OCI-LY7 (cell line): ENCODE results near the gene NFATC4. TPM values are rescaled to one million over a fixed set of nuclear protein-coding genes. Genes with fewer than 3 reads are reported as not detected.

ENCODE experiments used
- BruUV-seq: library from RNA; stranded (reverse); fragments of 400-500 nt; replicated peaks from 2 replicates; lab custom pipeline; 2021; lab: Mats Ljungman, UMichigan
- CTCF ChIA-PET: fragments of 300-600 bp; sonication (Branson Sonifier 250); formaldehyde crosslinking; loops from one replicate; lab custom pipeline; 2022; ENCODE audit warnings: antibody characterized with exemption; ENCODE audit not compliant: unreplicated experiment; lab: Charles Lee
- POLR2A ChIA-PET: fragments of 300-600 bp; sonication (Branson Sonifier 250); formaldehyde crosslinking; loops from one replicate; lab custom pipeline; 2022; ENCODE audit warnings: antibody characterized with exemption; lab: Charles Lee
- DNase-seq: peaks from one replicate; pipeline ENCODE4 v3.0.0-alpha.2; 2015; ENCODE audit warnings: low spot score
- H2AFZ ChIP-seq: fragments of 200-600 bp; sonication (generic), shearing (Covaris generic); 2 replicates; pipeline ENCODE4 v1.6.1; 2014; ENCODE audit warnings: mild to moderate bottlenecking, antibody characterized with exemption, low read length, moderate library complexity
- H3K27ac ChIP-seq: fragments of 200-600 bp; sonication (generic); 2 replicates; pipeline ENCODE4 v1.5.1; 2014; ENCODE audit warnings: mixed run types, low read depth, mild to moderate bottlenecking, moderate library complexity, low read length, inconsistent platforms; ENCODE audit not compliant: poor library complexity, severe bottlenecking
- H3K36me3 ChIP-seq: fragments of 200-600 bp; sonication (generic); 2 replicates; pipeline ENCODE4 v1.6.1; 2014; ENCODE audit warnings: mild to moderate bottlenecking, antibody characterized with exemption, low read length, moderate library complexity, mixed read lengths; ENCODE audit not compliant: insufficient read depth
- H3K4me1 ChIP-seq: fragments of 200-600 bp; sonication (generic); 2 replicates; pipeline ENCODE4 v1.5.1; 2014; ENCODE audit warnings: mild to moderate bottlenecking, low read length; ENCODE audit not compliant: insufficient read depth, poor library complexity, severe bottlenecking
- H3K4me2 ChIP-seq: fragments of 200-600 bp; sonication (generic); 2 replicates; pipeline ENCODE4 v1.6.1; 2014; ENCODE audit warnings: mild to moderate bottlenecking, low read length
- H3K4me3 ChIP-seq: fragments of 200-600 bp; sonication (generic); 2 replicates; pipeline ENCODE4 v1.5.1; 2014; ENCODE audit warnings: mild to moderate bottlenecking, low read depth, low read length; ENCODE audit not compliant: poor library complexity, severe bottlenecking
- H3K79me2 ChIP-seq: fragments of 200-600 bp; sonication (generic); 2 replicates; pipeline ENCODE4 v1.6.1; 2016; ENCODE audit warnings: low read depth, mild to moderate bottlenecking, low read length, moderate library complexity, mixed read lengths; ENCODE audit not compliant: insufficient read depth
- H3K9me2 ChIP-seq: fragments of 200-600 bp; sonication (generic); 2 replicates; pipeline ENCODE4 v1.6.1; 2016; ENCODE audit warnings: mild to moderate bottlenecking, low read length, mixed read lengths; ENCODE audit not compliant: insufficient read depth
- H3K9me3 ChIP-seq: fragments of 200-600 bp; sonication (generic); 2 replicates; pipeline ENCODE4 v1.6.1; 2014; ENCODE audit warnings: mild to moderate bottlenecking, mixed run types, low read length, mixed read lengths
- H4K20me1 ChIP-seq: fragments of 200-600 bp; sonication (generic); 2 replicates; pipeline ENCODE4 v1.6.1; 2014; ENCODE audit warnings: mild to moderate bottlenecking, antibody characterized with exemption, low read length, moderate library complexity, mixed read lengths; ENCODE audit not compliant: insufficient read depth
- EZH2phosphoT487 ChIP-seq: fragments of 200-600 bp; sonication (generic); IDR thresholded peaks from 2 replicates; pipeline ENCODE4 v1.6.1; 2018; ENCODE audit warnings: low read depth, borderline replicate concordance, mild to moderate bottlenecking, mixed run types, antibody characterized with exemption, low read length, moderate library complexity, mixed read lengths
- intact Hi-C: fragments of 100-400 bp; cut with micrococcal nuclease; formaldehyde crosslinking; loops from one replicate; pipeline ENCODE4 v1.10.0; 2022; ENCODE audit not compliant: unreplicated experiment
- total RNA-seq, 2 experiments: library from RNA; depleted of rRNA in 1 of 2; stranded (reverse); fragments of >200 nt in 1 of 2; shearing (Covaris generic) in 1 of 2; gene quantifications; 2 replicates each; pipeline ENCODE4 v1.2.3, GENCODE V29; 2014 to 2022
- TF ChIP-seq, protein P1 (sequence below): fragments of 200-600 bp; sonication (generic); conservative IDR thresholded peaks from 2 replicates; pipeline ENCODE4 v1.5.1; 2014; ENCODE audit warnings: mild to moderate bottlenecking, antibody characterized with exemption, low read length, moderate library complexity, mixed read lengths

The NFATC4 gene
- total RNA-seq, 2 experiments from 2014 or later, result 72.2 to 96.6 TPM

DNA sequence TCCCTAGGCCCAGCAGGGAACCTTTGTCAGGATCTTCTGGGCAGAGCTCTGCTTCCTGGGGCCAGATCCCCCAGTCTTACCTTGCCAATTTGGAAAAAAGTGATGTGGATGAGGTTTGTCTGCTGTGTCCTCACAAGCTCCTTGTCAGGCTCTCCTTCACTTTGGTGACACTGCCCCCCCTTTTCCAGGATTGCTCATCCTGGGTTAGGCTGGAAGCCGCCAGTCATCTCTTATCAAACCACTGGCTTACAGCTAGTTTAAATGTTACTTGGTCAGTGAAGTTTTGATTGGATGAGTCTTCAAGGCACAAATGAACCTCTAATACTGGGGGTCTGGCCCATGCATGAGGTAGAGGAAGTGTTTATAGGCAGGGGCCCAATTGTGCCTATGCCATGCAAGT lies 46.1 kb downstream of the NFATC4 start:
- Histone ChIP-seq H3K79me2 (no peaks in the 10 kb centered on the region), H4K20me1 (no peaks in the 10 kb centered on the region), H3K36me3 (no peaks in the 10 kb centered on the region), H3K4me1 (no peaks in the 10 kb centered on the region), H3K4me2 (no peak overlapping the region), H3K27ac (no peak overlapping the region), H3K9me3 (no peaks in the 10 kb centered on the region), H3K9me2 (no peaks in the 10 kb centered on the region), H3K4me3 (no peak overlapping the region), H2AFZ (no peak overlapping the region)
- no TSS peak for BruUV-seq
- DNase-seq, result no peak
- POLR2A ChIA-PET, result interaction anchor here (0.9 to 2.1 kb wide), 3 partner anchors 11 to 52 kb away, joined by 4 to 12 read pairs (median 4); no protein-coding TSS in a partner anchor
- intact Hi-C loops, result no loop called here
- CTCF ChIA-PET, result no interaction called here
- no peak for TF ChIP-seq EZH2phosphoT487

- no peaks in the 10 kb centered on the region for H3K36me3 ChIP-seq
- no peaks in the 10 kb centered on the region for H3K79me2 ChIP-seq
- no peak overlapping the region for H3K4me3 ChIP-seq
- H3K4me1 ChIP-seq, result no peaks in the 10 kb centered on the region
- no peak overlapping the region for H2AFZ ChIP-seq
- no peak for TF ChIP-seq EZH2phosphoT487
- TF ChIP-seq, protein P1, sequence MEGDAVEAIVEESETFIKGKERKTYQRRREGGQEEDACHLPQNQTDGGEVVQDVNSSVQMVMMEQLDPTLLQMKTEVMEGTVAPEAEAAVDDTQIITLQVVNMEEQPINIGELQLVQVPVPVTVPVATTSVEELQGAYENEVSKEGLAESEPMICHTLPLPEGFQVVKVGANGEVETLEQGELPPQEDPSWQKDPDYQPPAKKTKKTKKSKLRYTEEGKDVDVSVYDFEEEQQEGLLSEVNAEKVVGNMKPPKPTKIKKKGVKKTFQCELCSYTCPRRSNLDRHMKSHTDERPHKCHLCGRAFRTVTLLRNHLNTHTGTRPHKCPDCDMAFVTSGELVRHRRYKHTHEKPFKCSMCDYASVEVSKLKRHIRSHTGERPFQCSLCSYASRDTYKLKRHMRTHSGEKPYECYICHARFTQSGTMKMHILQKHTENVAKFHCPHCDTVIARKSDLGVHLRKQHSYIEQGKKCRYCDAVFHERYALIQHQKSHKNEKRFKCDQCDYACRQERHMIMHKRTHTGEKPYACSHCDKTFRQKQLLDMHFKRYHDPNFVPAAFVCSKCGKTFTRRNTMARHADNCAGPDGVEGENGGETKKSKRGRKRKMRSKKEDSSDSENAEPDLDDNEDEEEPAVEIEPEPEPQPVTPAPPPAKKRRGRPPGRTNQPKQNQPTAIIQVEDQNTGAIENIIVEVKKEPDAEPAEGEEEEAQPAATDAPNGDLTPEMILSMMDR, result no peak
- H3K9me2 ChIP-seq, result no peaks in the 10 kb centered on the region
- H3K4me2 ChIP-seq, result no peak overlapping the region
- H4K20me1 ChIP-seq, result no peaks in the 10 kb centered on the region
- no peaks in the 10 kb centered on the region for H3K9me3 ChIP-seq
- ChIA-PET CTCF (no interaction called here), POLR2A (interaction anchor here (0.9 to 2.1 kb wide), 3 partner anchors 10 to 52 kb away, joined by 4 to 12 read pairs (median 4); no protein-coding TSS in a partner anchor)
- DNase-seq, result no peak
- H3K27ac ChIP-seq, result no peak overlapping the region
- no TSS peak for BruUV-seq
- intact Hi-C loops, result no loop called here
Observed at GRCh38 chr14:24414732-24415420, 46.9 kb downstream of the NFATC4 start.

DNA sequence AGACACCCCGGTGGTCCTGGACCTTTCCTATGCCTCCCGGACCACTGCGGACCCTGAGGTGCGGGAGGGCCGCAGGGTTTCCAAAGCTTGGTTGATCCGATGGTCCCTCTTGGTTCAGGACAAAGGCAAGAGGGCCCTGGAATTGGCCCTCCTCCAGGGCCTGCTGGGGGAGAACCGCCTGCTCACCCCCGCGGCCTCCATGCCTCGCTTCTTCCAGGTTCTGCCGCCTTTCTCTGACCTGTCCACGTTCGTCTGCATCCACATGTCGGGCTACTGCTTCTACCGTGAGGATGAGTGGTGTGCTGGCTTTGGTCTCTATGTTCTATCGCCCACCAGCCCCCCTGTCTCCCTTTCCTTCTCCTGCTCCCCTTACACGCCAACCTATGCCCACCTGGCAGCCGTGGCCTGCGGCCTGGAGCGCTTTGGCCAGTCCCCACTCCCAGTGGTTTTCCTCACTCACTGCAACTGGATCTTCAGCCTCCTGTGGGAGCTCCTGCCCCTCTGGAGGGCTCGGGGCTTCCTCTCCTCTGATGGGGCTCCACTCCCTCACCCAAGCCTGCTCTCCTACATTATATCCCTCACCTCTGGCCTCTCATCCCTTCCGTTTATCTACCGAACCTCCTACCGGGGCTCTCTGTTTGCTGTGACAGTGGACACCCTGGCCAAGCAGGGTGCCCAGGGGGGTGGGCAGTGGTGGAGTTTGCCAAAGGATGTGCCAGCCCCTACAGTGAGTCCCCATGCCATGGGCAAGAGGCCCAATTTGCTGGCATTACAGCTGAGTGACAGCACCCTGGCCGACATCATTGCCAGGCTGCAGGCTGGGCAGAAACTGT lies 47.7 kb downstream of the NFATC4 start:
- no peaks in the 10 kb centered on the region for H3K4me1 ChIP-seq
- H3K9me2 ChIP-seq, result no peaks in the 10 kb centered on the region
- no peaks in the 10 kb centered on the region for H3K36me3 ChIP-seq
- intact Hi-C loops, result no loop called here
- H2AFZ ChIP-seq, result no peak overlapping the region
- no peak for DNase-seq
- H3K4me3 ChIP-seq, result no peak overlapping the region
- no peaks in the 10 kb centered on the region for H4K20me1 ChIP-seq
- no peaks in the 10 kb centered on the region for H3K79me2 ChIP-seq
- CTCF ChIA-PET, result no interaction called here
- BruUV-seq, result no TSS peak
- H3K9me3 ChIP-seq, result no peaks in the 10 kb centered on the region
- TF ChIP-seq EZH2phosphoT487, result no peak
- TF ChIP-seq, protein P1, result no peak
- no peak overlapping the region for H3K4me2 ChIP-seq
- H3K27ac ChIP-seq, result no peak overlapping the region
- POLR2A ChIA-PET, result no interaction called here
